SIG-M5 treated with dmso at 0.1 percent for 504 hours (cell line): ENCODE results near the gene CCIN.
"Not testable (repeated sequence)": the region's sequence is repeated elsewhere in the genome, so short reads cannot be mapped to it uniquely, and the experiment has no call there.

Experiments
- DNase-seq: peaks from one replicate; lab custom pipeline; 2025; ENCODE audit not compliant: unreplicated experiment; lab: John Stamatoyannopoulos, UW

The CCIN gene

DNA sequence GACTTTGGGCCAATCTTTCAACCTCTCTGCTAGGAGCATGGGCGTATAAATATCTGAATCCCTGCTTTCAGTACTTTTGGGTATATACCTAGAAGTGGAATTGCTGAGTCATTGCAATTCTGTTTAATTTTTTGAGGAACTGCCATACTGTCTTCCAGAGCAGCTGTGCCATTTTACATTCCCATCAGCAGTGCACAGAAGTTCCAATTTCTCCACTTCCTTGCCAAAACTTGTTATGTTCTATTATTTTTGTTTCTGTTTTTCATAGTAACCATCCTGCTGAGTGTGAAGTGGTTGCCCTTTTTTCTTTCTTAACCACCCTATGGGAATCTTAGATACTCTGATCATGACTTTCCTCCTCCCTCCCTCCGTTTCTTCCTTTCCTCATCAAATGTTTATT lies 11.1 kb upstream of the CCIN start:
- peak; percentile 18 for DNase-seq

DNA sequence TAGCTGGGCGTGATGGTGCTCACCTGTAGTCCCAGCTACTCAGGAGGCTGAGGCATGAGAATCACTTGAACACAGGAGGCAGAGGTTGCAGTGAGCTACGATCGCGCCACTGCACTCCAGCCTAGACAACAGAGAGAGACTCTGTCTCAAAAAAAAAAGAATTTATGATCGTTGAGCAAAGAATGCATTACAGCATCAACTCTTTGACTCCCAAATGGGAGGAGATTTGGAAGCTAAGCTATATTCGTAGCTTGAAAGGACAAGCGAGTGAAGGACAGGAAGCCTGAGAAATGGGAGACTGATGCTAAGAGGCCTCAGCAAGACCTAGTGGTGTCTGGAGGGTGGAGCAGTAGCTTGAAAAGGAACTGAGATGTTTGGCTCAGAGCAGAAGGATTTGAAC lies 10.3 kb upstream of the CCIN start:
- DNase-seq, result no peak

DNA sequence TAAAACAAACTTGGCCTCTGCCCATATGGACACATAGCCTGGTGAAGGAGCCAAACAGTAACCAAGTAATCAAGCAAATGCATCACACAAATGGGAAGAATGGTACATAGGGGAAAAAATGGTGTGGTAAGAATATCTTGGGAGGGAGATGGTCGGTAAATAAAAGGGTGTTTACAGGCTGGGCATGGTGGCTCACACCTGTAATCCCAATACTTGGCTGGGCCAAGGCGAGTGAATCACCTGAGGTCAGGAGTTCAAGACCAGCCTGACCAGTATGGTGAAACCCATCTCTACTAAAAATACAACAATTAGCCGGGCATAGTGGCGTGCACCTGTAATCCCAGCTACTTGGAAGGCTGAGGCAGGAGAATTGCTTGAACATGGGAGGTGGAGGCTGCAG lies 9.7 kb upstream of the CCIN start:
- DNase-seq, result not testable (repeated sequence)

DNA sequence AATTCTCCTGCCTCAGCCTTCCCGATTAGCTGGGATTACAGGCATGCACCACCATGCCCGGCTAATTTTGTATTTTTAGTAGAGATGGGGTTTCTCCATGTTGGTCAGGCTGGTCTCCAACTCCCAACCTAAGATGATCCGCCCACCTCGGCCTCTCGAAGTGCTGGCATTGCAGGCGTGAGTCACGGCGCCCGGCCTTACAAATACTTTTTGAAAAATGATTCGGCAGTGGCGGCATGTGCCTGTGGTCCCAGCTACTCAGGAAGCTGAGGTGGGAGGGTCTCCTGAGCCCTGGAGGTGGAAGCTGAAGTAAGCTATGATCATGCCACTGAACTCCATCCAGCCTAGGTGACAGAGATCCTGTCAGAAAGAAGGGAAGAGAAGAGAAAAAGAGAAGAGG lies 9.1 kb upstream of the CCIN start:
- not testable (repeated sequence) for DNase-seq

DNA sequence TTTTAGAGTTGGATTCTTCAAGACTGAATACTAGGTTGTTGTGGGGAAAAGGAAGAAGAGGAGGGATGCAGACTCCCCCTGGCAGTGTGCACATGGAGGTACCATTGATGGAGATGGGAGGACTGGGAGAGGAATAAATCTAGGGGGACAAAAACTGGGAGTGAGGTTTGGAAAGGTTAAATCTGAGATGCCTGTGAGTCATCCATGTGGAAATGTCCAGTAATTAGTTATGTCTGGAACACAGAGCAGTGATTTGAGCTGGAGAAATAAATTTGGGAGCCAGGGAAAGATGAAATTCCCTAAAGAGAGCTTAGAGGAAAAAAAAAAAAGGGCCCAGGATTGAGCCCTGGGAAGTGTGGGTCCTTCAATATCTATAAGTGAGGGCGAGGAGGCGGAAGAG lies 8.0 kb upstream of the CCIN start:
- no peak for DNase-seq

DNA sequence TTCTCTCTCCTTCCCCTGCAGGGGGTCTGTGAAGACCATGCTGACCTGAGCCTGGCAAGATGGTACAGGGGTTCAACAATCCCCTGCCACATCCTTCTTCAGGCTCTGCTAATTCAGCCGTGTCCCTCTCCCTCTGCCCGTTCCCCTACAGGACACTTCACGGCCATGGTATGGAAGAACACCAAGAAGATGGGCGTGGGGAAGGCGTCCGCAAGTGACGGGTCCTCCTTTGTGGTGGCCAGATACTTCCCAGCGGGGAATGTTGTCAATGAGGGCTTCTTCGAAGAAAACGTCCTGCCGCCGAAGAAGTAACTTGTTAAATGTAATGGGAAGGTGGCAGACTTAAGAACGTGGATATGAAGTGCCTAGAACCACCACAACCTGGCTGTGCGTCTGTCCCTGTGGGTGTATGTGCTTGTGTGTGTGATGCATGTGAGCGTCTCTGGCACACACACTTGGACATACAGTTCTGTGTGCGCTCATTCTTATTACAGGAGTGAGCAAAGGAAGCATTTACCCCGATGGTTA lies 6.9 kb upstream of the CCIN start:
- no peak for DNase-seq

DNA sequence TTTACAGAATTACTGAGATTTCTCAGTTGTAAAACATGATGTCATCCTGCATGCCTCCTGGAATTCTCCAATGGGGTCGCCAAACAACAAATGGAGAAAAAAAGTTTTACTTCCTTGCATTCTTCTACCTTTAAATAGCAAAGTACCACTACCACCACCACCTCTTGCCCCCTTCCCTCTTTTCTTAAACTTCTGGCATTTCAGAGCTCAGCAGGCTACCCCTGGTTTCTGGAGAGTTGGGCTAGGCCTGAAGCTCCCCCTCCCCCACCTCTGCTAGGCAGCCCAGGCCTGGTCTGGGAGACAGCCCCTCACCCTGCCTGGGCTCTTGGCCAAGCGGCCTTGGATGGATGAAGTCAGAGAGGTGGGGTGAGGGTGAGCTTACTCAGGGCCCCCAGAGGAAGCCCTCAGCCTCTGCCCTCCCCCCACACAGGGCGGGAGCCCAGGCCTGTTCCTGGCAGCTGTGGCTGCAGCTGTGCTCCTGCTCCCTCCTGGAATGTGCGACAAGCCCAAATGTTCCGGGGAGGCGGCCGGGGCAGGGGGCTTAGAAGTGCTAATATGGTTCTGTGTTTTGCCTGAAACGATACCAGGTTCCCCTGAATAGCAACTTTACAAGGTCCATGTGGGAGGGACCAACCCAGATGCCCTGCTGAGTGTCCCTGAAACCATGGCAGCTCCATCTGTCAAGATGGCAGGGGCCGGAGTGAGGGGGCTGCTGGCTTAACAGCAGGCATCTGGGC lies 6.0 kb upstream of the CCIN start:
- no peak for DNase-seq

DNA sequence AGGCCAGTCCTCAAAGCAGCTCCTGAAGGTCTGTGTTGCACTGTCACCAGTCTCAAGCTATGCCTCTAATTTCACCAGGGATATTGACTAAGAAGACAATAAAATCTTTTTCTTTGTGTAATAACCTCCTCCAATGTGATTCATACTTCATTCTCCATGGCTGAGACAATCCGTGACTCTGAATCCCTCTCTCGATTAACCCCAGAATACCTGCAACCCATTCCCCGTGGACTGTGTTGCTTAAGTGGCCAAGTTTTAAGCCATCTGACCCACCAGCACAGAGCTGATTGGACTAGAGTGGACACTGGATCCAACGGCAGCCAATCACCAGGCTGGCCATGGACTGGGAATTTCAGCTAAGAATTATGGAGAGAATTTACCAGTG lies 5.4 kb upstream of the CCIN start:
- no peak for DNase-seq

DNA sequence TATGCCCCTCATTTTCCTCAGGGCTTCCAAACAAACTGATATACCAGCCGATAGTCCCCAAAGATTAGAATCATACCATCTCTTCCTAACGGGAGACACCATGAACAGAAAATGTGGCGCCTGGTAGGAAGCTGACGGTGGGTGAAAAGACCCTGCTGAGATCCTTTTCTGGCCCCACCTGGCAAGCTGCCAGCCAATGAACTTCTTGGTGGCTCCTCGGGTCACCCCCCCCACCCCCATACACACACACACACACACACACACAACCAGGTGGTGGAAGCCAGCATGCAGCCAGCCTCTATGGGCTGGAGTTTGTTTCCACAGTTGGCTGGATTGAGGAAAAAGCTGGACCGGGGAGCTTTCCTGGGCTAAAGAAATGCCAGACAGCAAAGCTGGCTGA lies 4.8 kb upstream of the CCIN start:
- DNase-seq, result no peak

DNA sequence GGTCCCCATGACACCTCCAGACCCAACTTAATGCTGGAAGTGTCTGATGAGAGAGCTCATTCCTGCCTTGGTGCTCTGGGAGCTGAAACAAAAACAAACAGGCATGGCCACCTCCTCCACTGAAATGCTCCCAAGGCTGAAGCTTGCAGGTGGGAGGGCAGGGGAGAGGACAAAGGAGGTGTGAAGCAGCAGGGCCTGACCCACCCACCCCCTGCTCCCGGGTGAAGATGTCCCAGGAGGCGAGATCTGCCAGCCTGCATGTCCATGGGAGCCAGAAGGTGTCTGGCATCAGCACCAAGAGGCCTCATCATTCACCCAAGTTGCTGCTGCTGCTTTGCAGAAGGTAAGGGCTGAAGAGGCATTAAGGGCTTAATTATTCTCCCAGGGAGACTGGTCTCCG lies 4.2 kb upstream of the CCIN start:
- no peak for DNase-seq

DNA sequence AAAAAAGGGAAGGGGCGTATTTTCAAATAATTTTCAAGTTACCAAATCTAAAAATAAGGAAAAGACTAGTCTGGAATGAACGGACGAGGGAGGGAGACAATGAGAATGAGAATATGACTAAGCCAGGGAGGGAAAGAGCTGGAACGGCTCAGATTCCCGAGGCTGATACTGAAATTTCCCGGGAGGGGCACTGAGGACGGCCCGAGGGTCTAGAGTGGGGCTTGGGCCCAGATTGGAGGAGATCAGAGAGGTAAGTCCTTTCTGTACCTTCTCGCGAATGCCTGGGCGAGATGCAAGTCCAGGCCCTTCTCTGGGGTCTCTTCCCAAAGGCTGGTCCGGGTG lies 3.4 kb upstream of the CCIN start:
- no peak for DNase-seq

DNA sequence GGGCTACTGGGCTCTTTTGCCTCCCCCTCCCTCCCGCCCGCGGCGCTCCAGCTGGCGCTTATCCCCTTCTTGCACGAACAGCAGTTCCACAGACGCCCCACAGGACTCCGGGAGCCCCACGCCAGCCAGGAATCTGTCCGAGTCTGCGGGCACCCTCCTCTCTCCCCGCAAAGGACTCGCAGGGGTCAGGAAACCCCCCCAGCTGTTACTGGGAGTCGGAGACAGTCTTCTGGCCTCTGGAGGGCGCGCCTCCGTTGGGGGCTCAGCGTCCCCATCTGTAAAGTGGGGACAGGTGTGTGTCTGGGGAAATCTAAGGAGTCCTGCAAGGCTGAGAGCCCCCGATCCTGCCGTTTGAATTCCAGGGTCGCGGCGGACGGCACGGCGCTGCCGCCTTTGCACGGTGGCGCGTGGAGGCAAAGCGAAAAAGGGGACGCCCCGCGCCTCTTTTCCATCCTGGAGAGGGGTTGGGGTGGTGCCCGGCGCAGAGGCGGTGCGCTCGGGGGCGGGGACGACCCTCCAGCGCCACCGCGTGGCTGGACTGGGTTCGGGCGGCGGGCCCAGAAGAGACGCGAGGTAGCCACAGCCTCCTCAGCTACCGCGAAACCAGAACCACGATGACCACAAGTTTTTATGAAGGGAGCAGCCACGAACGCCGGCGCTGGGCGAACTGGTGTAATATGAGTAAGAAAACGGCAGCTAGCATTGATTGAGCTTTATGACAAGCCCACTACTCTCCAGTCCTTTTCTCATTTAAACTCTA lies 2.8 kb upstream of the CCIN start:
- DNase-seq, result peak; percentile 67

DNA sequence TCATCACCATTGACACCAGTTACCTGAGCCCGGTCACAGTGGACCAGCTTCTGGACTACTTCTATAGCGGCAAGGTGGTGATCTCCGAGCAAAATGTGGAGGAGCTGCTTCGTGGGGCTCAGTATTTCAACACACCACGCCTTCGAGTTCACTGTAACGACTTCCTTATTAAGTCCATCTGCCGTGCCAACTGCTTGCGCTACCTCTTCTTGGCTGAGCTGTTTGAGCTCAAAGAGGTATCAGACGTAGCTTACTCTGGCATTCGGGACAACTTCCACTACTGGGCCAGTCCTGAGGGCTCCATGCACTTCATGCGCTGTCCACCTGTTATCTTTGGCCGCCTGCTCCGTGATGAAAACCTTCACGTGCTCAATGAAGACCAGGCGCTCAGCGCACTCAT lies 520 bp downstream of the CCIN start:
- peak; percentile 46 for DNase-seq

DNA sequence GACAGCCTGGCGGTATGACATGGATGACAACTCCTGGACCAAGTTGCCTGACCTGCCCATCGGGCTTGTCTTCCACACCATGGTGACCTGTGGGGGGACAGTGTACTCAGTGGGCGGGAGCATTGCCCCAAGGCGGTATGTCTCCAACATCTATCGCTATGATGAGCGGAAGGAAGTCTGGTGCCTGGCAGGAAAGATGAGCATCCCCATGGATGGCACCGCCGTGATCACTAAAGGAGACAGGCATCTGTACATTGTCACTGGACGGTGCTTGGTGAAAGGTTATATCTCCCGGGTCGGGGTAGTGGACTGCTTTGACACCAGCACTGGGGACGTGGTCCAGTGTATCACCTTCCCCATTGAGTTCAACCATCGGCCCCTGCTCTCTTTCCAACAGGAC lies 1.3 kb downstream of the CCIN start:
- no peak for DNase-seq

DNA sequence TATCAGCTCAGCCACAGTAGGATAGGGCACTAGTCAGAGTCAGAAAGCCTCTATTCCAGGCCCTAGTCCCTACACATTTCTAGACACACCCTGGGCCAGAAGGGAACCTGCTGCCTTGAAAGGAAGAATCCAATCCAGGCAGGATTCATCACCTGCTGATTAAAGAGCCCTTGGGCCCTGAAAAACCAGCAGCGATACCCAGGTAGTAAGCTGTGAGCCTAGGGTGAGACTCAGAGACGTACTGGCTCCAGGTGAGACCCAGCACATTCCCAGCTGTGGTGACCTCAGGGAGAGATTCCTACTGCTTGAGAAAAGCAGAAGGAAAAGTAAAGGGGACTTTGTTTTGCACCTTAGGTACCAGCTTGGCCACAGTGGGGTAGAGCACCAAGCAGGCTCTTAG lies 4.7 kb downstream of the CCIN start:
- no peak for DNase-seq

DNA sequence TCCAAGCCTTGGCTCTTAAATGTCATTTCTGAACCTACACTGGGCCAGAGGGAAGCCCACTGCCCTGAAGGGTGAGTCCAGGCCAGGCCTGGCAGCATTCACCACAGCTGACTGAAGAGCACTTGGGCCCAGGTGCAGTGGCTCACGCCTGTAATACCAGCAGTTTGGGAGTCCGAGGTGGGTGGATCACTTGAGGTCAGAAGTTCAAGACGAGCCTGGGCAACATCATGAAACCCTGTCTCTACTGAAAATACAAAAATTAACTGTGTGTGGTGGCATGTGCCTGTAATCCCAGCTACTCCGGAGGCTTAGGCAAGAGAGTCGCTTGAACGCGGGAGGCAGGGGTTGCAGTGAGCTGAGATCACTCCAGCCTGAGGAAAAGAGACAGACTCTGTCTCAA lies 5.1 kb downstream of the CCIN start:
- no peak for DNase-seq

DNA sequence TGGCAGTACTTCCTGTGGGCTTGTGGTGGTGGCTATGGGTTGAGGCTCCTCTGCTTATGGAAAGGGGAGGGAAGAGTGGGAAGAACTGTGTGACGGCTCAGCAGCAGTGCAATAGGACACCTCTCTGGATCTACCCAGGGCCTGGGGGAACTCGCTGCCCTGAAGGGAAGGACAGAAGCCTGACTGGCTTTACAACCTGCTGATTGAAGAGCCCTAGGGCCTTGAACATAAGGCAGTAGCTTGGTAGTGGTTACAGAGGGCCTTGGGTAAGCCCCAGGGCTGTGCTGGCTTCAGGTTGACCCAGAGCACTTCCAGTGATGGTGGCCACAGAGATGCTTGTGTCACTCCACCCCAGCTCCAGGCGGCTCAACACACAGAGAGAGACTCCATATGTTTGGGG lies 5.5 kb downstream of the CCIN start:
- DNase-seq, result no peak

DNA sequence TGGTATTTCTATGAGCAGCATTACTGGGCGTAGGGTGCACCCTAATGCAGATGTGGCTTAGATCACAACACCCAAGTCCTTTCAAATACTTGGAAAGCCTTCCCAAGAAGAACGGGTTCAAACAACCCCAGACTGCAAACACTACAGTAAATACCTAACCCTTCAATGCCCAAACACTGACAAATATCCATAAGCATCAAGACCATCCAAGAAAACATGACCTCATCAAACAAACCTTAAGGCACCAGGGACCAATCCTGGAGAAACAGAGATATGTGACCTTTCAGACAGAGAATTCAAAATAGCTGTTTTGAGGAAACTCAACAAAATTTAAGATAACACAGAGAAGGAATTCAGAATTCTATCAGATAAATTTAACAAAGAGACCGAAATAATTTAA lies 6.0 kb downstream of the CCIN start:
- not testable (repeated sequence) for DNase-seq

DNA sequence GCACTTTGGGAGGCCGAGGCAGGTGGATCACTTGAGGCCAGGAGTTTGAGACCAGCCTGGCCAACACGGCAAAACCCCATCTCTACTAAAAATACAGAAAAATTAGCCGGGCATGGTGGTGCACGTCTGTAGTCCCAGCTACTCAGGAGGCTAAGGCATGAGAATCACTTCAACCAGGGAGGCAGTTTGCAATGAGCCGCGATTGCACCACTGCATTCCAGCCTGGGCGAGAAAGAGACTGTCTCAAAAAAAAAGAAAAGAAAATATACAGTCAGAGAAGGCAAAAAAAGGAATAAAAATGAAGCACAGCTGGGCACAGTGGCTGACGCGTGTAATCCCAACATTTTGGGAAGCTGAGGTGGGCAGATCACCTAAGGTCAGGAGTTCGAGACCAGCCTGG lies 7.3 kb downstream of the CCIN start:
- DNase-seq, result not testable (repeated sequence)

DNA sequence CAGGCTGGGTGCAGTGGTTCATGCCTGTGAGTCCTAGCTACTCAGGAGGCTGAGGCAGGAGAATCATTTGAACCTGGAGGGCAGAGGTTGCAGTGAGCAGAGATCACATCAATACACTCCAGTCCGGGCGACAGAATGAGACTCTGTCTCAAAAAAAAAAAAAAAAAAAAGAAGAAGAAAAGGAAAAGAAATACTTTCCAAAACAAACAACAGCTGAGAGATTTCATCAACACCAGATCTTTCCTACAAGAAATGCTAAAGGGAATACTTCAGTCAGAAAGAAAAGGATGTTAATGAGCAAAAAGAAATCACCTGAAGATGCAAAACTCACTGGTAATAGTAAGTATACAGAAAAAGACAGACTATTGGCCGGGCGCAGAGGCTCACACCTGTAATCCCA lies 8.4 kb downstream of the CCIN start:
- DNase-seq, result no peak

DNA sequence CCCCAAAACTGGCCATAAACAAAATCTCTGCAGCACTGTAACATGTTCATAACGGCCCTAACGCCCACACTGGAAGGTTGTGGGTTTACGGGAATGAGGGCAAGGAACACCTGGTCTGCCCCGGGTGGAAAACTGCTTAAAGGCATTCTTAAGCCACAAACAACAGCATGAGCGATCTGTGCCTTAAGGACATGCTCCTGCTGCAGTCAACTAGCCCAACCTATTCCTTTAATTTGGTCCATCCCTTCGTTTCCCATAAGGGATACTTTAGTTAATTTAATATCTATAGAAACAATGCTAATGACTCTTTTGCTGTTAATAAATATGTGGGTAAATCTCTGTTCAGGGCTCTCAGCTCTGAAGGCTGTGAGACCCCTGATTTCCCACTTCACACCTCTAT lies 11.1 kb downstream of the CCIN start:
- DNase-seq, result not testable (repeated sequence)

DNA sequence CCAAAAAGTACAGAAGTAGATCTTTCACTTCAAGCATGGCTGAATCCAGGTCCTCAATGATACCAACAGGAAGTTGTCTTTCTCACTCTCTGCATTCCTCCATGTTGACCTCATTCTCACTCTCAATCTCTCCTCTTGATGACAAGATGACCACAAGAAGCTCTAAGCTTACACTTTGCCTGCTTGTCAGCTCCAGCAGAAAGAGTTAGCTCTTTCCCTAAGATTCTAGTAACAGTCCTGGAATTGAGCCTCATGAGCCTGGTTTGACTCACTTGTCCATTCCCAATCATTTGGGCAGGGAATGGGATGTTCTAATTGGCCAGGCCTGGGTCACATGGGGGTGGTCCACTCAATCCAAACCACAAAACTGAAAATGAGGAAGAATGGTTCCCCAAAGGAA lies 18.2 kb downstream of the CCIN start:
- no peak for DNase-seq

DNA sequence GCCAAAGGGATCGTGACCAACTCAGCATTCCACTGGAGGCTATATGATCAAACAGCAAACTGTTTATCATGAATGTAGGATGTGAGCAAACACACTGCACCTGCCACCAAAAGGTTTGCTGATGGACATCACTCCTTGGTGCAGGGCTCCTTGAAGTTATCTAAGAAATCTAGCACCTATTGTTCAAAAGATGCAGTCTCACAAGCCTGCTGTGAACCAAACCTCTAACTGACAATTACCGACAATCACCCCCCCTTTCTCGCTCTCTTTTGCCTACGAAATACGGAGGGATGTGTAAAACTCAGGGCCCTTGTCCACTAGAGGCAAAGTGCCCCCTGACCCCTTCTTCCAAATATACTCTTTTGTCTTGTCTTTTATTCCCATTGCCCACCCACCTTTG lies 19.0 kb downstream of the CCIN start:
- no peak for DNase-seq
